SK-N-SH (cell line): ENCODE data around the gene SFT2D3. TPM values are rescaled to one million over a fixed set of nuclear protein-coding genes. Genes with fewer than 3 reads are reported as not detected.

ENCODE experiments used
- CTCF ChIA-PET: fragments of 300-600, 350-600 bp; formaldehyde crosslinking; extraction: SDS; loops from one replicate; lab custom pipeline; 2021; lab: Yijun Ruan, JAX
- POLR2A ChIA-PET: fragments of 350-600 bp; sonication (Branson Sonifier 250); formaldehyde crosslinking; extraction: SDS; loops from one replicate; lab custom pipeline; 2020; ENCODE audit warnings: antibody characterized with exemption, inconsistent platforms; lab: Yijun Ruan, JAX
- DNase-seq: peaks from one replicate; pipeline ENCODE4 v3.0.0; 2012
- H2AFZ ChIP-seq: fragments of 200-600 bp; sonication (generic); 2 replicates; pipeline ENCODE4 v1.8.1; 2016; ENCODE audit warnings: antibody characterized with exemption, mild to moderate bottlenecking, low read depth
- H3F3A ChIP-seq: fragments of 200-600 bp; sonication (generic); replicated peaks from 2 replicates; pipeline ENCODE3; 2016; ENCODE audit warnings: antibody characterized with exemption, mild to moderate bottlenecking; ENCODE audit not compliant: insufficient read depth
- H3K27ac ChIP-seq, 2 experiments: fragments of 200-500 bp in 1 of 2; fragments of 200-600 bp in 1 of 2; sonication (Bioruptor generic) in 1 of 2; sonication (generic), shearing (Covaris generic) in 1 of 2; 2 replicates each; pipeline versions ENCODE4 v1.5.1 to v1.6.1; 2014 to 2016; ENCODE audit warnings: low read depth in 2 of 2, inconsistent platforms in 1 of 2, low read length in 1 of 2, mild to moderate bottlenecking in 1 of 2, mixed read lengths in 1 of 2
- H3K27me3 ChIP-seq: fragments of 200-600 bp; sonication (generic), shearing (Covaris generic); 2 replicates; pipeline ENCODE4 v1.6.1; 2016; ENCODE audit warnings: mixed run types; ENCODE audit not compliant: insufficient read depth
- H3K36me3 ChIP-seq, 2 experiments: fragments of 200-500 bp in 1 of 2; fragments of 200-600 bp in 1 of 2; sonication (Bioruptor generic) in 1 of 2; sonication (generic) in 1 of 2; replicated peaks in 1 of 2; 2 replicates each; pipeline versions ENCODE3 to v1.5.1; 2014 to 2016; ENCODE audit warnings: low read length in 1 of 2, mild to moderate bottlenecking in 1 of 2; ENCODE audit not compliant: insufficient read depth in 2 of 2, control insufficient read depth in 1 of 2
- H3K4me1 ChIP-seq, 2 experiments: fragments of 200-500 bp in 1 of 2; fragments of 200-600 bp in 1 of 2; sonication (Bioruptor generic) in 1 of 2; sonication (generic), shearing (Covaris generic) in 1 of 2; 2 replicates each; pipeline versions ENCODE4 v1.5.1 to v1.6.1; 2014 to 2016; ENCODE audit warnings: low read depth in 1 of 2, low read length in 1 of 2, mixed run types in 1 of 2; ENCODE audit not compliant: insufficient read depth in 2 of 2, control insufficient read depth in 1 of 2
- H3K4me2 ChIP-seq: fragments of 200-600 bp; sonication (generic), shearing (Covaris generic); 2 replicates; pipeline ENCODE4 v1.6.1; 2017; ENCODE audit warnings: mixed run types
- H3K4me3 ChIP-seq, 2 experiments: fragments of 200-500 bp in 1 of 2; fragments of 200-600 bp in 1 of 2; sonication (Bioruptor generic) in 1 of 2; sonication (generic), shearing (Covaris generic) in 1 of 2; 2 replicates each; pipeline versions ENCODE4 v1.5.1 to v1.8.1; 2014 to 2016; ENCODE audit warnings: low read depth in 2 of 2, inconsistent platforms in 1 of 2, low read length in 1 of 2, mild to moderate bottlenecking in 1 of 2, mixed read lengths in 1 of 2, moderate library complexity in 1 of 2
- H3K79me2 ChIP-seq: fragments of 200-600 bp; sonication (generic); 2 replicates; pipeline ENCODE4 v1.8.1; 2017; ENCODE audit warnings: mild to moderate bottlenecking; ENCODE audit not compliant: insufficient read depth
- H3K9ac ChIP-seq: fragments of 200-600 bp; sonication (generic); 2 replicates; pipeline ENCODE4 v1.6.1; 2017; ENCODE audit warnings: mixed run types
- H3K9me2 ChIP-seq: fragments of 200-600 bp; sonication (generic); 2 replicates; pipeline ENCODE4 v1.6.1; 2017; ENCODE audit warnings: mixed run types
- H3K9me3 ChIP-seq: fragments of 200-600 bp; sonication (generic); 2 replicates; pipeline ENCODE4 v1.6.1; 2017; ENCODE audit warnings: mixed run types, mild to moderate bottlenecking, moderate library complexity
- H4K20me1 ChIP-seq: fragments of 200-600 bp; sonication (generic); 2 replicates; pipeline ENCODE4 v1.6.1; 2017; ENCODE audit warnings: mild to moderate bottlenecking, mixed run types; ENCODE audit not compliant: insufficient read depth
- CHD2 ChIP-seq: fragments of 150-350 bp; IDR thresholded peaks from 2 replicates; pipeline ENCODE4 v1.6.1; 2018; ENCODE audit warnings: low read length; ENCODE audit not compliant: partially characterized antibody
- EP300 ChIP-seq, 2 experiments: IDR thresholded peaks; 2 replicates each; pipeline versions ENCODE4 v1.4.0 to v1.6.1; 2012; ENCODE audit warnings: borderline replicate concordance in 1 of 2, low read depth in 1 of 2, low read length in 1 of 2
- FOSL2 ChIP-seq: IDR thresholded peaks from 2 replicates; pipeline ENCODE4 v1.4.0; 2012; ENCODE audit warnings: low read depth, mild to moderate bottlenecking, moderate library complexity, borderline replicate concordance
- MXI1 ChIP-seq: IDR thresholded peaks from 2 replicates; pipeline ENCODE4 v1.6.1; 2012; ENCODE audit warnings: mild to moderate bottlenecking, low read depth, low read length, improper control_type of control experiment
- NRF1 ChIP-seq: IDR thresholded peaks from 2 replicates; pipeline ENCODE4 v1.6.1; 2012; ENCODE audit warnings: low read depth, mild to moderate bottlenecking, low read length
- POLR2AphosphoS5 ChIP-seq: IDR thresholded peaks from 2 replicates; pipeline ENCODE4 v1.6.1; 2012; ENCODE audit warnings: low read depth, low read length
- SIN3A ChIP-seq: IDR thresholded peaks from 2 replicates; pipeline ENCODE4 v1.6.1; 2012; ENCODE audit warnings: low read depth, mild to moderate bottlenecking, low read length, moderate library complexity, borderline replicate concordance
- TCF12 ChIP-seq: IDR thresholded peaks from 2 replicates; pipeline ENCODE4 v1.4.0; 2012
- TEAD4 ChIP-seq: IDR thresholded peaks from 2 replicates; pipeline ENCODE4 v1.4.0; 2012; ENCODE audit warnings: mild to moderate bottlenecking, borderline replicate concordance; ENCODE audit not compliant: insufficient read depth
- WGBS: methylation state at CpG from one replicate; pipeline ENCODE4 v1.1.6; 2017; ENCODE audit warnings: low lambda C conversion rate; 5-methylcytosine and 5-hydroxymethylcytosine counted together
- polyA plus RNA-seq, 3 experiments: library from polyadenylated mRNA; depleted of rRNA; stranded (reverse); fragments of >200 nt; gene quantifications; 2 replicates each; pipeline ENCODE4 v1.2.3, GENCODE V29; 2012
- TF ChIP-seq, protein P1 (sequence below): fragments of 150-350 bp; IDR thresholded peaks from 2 replicates; pipeline ENCODE4 v1.6.1; 2017; ENCODE audit warnings: antibody characterized with exemption, low read length, low read depth, borderline replicate concordance
- TF ChIP-seq, protein P2 (sequence below): IDR thresholded peaks from 2 replicates; pipeline ENCODE4; 2012
- TF ChIP-seq, protein P3 (sequence below): IDR thresholded peaks from 2 replicates; pipeline ENCODE4 v1.4.0; 2012; ENCODE audit warnings: low read depth

SFT2D3 gene
- polyA plus RNA-seq, 1 of the 3 experiments (the other 2 are of a cell fraction): 3.2 TPM

GRCh38 chr2:127673291-127674069 lies 27.8 kb upstream of the SFT2D3 start:
- H3K4me3 ChIP-seq: no peak overlapping the region
- H3K27ac ChIP-seq: no peak overlapping the region
- peaks cover 14% of the 10 kb centered on the region; the same call in 1 of the 2 replicates for H3K27me3 ChIP-seq
- no peaks in the 10 kb centered on the region for H3K9me2 ChIP-seq
- H3K9ac ChIP-seq: no peak overlapping the region
- no peaks in the 10 kb centered on the region for H3F3A ChIP-seq
- 92% methylated on average over 17 of the region's 17 CpGs for WGBS
- peaks cover 0 to 6% of the 10 kb centered on the region in 2 experiments; a peak in 1 of 4 replicates for H3K4me1 ChIP-seq
- H3K79me2 ChIP-seq: no peaks in the 10 kb centered on the region
- no peak for TF ChIP-seq POLR2AphosphoS5
- TF ChIP-seq TEAD4: no peak
- TF ChIP-seq CHD2: no peak
- TF ChIP-seq EP300 (IDR thresholded peaks at IDR 0.05; ENCODE audit: borderline replicate concordance in 1 of 2, low read depth in 1 of 2, low read length in 1 of 2): no peak
- no peak for TF ChIP-seq SIN3A
- TF ChIP-seq NRF1: no peak
- TF ChIP-seq, protein P1, sequence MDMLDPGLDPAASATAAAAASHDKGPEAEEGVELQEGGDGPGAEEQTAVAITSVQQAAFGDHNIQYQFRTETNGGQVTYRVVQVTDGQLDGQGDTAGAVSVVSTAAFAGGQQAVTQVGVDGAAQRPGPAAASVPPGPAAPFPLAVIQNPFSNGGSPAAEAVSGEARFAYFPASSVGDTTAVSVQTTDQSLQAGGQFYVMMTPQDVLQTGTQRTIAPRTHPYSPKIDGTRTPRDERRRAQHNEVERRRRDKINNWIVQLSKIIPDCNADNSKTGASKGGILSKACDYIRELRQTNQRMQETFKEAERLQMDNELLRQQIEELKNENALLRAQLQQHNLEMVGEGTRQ: no peak
- no peak for TF ChIP-seq TCF12
- no peak for TF ChIP-seq FOSL2
- TF ChIP-seq MXI1: no peak
- TF ChIP-seq, protein P2, sequence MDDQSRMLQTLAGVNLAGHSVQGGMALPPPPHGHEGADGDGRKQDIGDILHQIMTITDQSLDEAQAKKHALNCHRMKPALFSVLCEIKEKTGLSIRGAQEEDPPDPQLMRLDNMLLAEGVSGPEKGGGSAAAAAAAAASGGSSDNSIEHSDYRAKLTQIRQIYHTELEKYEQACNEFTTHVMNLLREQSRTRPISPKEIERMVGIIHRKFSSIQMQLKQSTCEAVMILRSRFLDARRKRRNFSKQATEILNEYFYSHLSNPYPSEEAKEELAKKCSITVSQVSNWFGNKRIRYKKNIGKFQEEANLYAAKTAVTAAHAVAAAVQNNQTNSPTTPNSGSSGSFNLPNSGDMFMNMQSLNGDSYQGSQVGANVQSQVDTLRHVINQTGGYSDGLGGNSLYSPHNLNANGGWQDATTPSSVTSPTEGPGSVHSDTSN: no peak
- TF ChIP-seq, protein P3, sequence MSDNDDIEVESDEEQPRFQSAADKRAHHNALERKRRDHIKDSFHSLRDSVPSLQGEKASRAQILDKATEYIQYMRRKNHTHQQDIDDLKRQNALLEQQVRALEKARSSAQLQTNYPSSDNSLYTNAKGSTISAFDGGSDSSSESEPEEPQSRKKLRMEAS: no peak
- ChIA-PET CTCF (interaction anchor here (0.9 to 2.9 kb wide), 3 partner anchors 21 to 33 kb away, joined by 3 to 13 read pairs (median 3); no protein-coding TSS in a partner anchor), POLR2A (interaction anchor here (2.0 kb wide), 1 partner anchor 10 kb away, joined by 6 read pairs; no protein-coding TSS in a partner anchor)
- H3K9me3 ChIP-seq: no peaks in the 10 kb centered on the region
- peak; percentile 39 for DNase-seq
- H3K4me2 ChIP-seq: peak overlapping the region; percentile 68; the same call in 1 of the 2 replicates
- no peaks in the 10 kb centered on the region for H3K36me3 ChIP-seq
- H4K20me1 ChIP-seq: no peaks in the 10 kb centered on the region
- no peak overlapping the region for H2AFZ ChIP-seq
